ENCODE measurements around the gene MCRS1.

MCRS1 gene

GRCh38 chr12:49555631-49556390 is 12.1 kb downstream of the MCRS1 start:
- no peak for DNase-seq

DNA sequence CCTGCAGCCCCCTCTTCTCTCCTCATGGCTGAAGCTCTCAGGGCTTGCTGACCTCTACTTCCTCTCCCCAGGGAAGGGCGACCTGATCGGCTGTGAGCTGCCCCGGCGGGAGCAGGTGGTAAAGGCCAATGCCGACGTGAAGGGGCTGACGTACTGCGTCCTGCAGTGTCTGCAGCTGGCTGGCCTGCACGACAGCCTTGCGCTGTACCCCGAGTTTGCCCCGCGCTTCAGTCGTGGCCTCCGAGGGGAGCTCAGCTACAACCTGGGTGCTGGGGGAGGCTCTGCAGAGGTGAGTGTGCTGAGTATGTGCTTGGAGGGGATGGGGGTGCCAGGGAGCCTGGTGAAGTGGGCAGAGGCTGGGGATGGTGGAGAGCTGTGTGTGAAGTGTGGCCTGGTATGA is 13.7 kb downstream of the MCRS1 start:
- no peak for DNase-seq

DNA sequence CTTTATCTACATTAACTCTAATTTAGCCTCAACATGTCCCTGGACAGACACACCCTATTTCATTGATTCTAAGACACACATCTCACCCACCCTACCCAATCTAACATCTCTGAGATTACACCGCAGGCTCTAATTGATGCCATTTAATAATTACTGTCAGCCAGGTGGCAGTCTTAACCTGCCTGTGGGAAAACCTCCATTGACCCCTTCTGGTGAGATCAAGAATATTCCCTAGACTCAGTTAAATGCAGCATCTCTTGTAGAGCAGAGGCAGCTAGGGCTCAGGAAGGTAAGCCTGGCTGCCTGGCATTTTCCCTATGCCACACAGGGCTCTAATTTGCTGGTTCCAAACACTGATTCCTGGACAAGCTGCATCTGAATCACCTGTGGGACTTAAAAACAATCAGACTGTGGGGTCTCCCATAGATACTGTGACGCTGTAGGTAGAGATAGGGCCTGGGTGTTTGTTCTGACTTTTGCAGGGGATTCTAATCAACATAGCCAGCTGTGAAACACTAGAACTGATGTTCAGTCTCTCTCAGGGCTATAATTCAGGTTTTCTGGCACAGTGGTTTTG is 14.3 kb downstream of the MCRS1 start:
- no peak for DNase-seq

GRCh38 chr12:49552899-49553298 is 15.0 kb downstream of the MCRS1 start:
- DNase-seq, result no peak

GRCh38 chr12:49552425-49552824 is 15.5 kb downstream of the MCRS1 start:
- no peak for DNase-seq

DNA sequence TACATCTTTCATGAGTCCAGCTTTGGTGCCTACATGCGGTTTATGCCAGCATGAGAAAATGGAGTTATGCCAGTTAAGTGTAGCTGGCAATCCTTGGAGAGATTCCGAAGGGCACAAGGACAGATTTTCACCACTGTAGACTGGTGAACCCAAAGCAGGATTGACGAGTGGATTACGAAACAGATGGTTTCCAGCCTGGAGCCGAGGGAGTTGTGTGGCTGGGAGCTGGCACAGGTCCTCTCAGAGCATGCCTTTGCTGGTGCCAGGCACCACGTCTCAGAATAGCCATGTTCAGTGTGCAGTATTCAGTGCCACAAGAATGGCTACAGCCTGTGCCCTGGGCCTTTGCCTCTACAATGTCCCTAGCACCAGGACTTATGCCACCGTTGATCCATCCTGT is 15.9 kb downstream of the MCRS1 start:
- DNase-seq, result no peak

DNA sequence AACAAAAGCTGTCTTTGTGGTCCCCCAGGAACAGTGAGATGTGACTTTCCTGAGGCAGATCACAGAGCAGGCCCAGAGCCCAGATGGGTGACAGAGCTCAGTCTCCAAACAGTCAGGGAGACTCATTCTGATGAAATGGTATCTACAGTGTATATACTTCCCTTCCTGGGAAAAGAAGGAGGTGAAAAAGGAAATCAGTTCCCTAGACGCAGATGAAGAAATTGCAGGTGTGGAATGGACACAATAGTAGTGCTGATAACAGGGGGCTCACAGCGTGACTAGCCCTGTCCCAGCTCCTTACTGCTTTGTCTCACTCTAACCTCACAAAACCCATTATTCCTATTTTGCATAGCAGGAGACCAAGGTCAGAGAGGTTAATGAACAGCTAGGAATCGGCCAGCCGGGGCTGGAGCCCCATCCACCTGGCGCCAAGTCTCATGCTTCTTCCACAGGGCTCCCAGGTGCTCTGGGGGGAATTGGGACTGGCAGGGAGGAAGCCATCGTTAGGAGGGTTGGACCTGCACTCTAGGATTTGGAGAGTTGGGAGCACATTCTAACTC is 17.2 kb downstream of the MCRS1 start:
- DNase-seq, result no peak

DNA sequence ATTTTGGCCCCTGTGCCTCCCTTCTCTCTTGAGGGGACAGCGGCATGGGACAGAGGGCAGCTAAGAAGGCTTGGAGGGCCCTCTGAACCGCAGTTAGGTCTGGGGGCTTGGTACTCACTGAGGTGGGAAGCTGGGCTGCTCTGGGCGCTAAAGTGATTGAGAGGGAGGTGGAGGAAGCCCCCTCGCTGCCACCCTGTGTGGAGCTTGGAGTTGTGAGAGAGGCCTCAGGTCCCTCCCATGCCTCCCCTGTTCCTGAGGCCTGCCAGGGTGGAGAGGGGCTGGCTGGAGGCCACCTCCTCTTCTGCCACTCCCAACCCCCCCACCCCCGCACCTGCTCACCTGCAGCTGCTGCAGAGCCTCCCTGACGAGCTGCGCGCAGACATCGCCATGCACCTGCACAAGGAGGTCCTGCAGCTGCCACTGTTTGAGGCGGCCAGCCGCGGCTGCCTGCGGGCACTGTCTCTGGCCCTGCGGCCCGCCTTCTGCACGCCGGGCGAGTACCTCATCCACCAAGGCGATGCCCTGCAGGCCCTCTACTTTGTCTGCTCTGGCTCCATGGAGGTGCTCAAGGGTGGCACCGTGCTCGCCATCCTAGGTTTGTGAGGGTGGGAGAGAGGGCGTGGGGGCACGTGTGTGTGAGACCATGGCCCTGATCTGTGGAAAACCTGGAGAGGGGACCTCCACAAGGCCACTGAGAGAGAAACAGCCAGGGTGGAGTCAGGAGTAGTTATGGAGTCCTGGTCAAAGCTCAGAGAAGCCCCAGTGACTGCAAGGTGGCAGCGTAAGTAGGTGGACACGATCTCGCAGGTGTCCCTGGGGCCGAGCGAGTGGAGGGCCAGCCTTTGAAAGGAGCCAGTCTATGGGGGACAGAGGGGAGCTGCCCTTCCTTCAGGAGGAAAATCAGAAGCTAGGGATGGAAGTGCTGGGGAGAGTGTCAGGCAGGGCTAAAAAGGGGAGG is 17.9 kb downstream of the MCRS1 start:
- no peak for DNase-seq

DNA sequence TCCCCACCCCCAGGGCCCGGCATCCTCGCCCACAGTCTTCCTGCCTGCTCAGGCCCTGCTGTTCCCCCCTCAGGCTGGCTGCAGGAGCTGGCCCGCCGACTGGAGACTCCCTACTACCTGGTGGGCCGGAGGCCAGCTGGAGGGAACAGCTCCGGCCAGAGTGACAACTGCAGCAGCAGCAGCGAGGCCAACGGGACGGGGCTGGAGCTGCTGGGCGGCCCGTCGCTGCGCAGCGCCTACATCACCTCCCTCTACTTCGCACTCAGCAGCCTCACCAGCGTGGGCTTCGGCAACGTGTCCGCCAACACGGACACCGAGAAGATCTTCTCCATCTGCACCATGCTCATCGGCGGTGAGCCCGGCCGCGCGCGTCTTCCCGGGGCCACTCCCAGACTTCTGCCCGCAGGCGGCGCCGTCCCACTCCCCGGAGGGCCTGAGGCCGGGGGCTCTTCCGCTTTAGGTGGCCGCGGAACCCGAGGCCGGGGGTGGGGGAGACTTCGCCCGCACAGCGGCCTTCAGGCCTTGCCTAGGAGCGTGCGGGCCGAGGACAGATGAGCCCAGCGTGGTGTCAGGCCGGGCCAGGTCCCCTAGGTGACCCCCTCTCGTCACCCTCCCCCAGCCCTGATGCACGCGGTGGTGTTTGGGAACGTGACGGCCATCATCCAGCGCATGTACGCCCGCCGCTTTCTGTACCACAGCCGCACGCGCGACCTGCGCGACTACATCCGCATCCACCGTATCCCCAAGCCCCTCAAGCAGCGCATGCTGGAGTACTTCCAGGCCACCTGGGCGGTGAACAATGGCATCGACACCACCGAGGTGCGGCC is 18.9 kb downstream of the MCRS1 start:
- peak; percentile 23 for DNase-seq

DNA sequence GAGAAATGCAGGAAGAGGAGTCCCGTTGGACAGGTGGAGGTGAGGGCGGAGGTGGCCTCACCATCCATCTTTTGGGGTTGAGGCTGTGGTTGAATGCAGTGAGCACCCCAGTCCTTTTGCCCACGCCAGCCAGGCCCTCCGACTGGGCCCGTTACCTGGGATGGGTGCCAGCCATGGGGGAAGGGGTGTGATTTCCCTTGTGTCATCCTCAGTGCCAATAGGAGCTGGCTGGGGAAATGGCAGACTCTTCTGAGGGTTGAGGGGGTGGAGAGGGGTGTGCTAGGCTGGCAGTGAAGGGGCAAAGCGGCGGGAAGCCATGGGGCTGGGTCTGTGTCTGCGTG is 19.5 kb downstream of the MCRS1 start:
- no peak for DNase-seq

- DNase-seq, result no peak
Observed at GRCh38 chr12:49547090-49547690, 20.8 kb downstream of the MCRS1 start.

- no peak for DNase-seq
Observed at GRCh38 chr12:49546481-49546880, 21.5 kb downstream of the MCRS1 start.

GRCh38 chr12:49545815-49546214 is 22.1 kb downstream of the MCRS1 start:
- no peak for DNase-seq

- DNase-seq, result no peak
Observed at GRCh38 chr12:49543914-49544815, 23.8 kb downstream of the MCRS1 start.

GRCh38 chr12:49543221-49543913 is 24.6 kb downstream of the MCRS1 start:
- no peak for DNase-seq

- DNase-seq, result no peak
Observed at GRCh38 chr12:49542592-49543160, 25.3 kb downstream of the MCRS1 start.

DNA sequence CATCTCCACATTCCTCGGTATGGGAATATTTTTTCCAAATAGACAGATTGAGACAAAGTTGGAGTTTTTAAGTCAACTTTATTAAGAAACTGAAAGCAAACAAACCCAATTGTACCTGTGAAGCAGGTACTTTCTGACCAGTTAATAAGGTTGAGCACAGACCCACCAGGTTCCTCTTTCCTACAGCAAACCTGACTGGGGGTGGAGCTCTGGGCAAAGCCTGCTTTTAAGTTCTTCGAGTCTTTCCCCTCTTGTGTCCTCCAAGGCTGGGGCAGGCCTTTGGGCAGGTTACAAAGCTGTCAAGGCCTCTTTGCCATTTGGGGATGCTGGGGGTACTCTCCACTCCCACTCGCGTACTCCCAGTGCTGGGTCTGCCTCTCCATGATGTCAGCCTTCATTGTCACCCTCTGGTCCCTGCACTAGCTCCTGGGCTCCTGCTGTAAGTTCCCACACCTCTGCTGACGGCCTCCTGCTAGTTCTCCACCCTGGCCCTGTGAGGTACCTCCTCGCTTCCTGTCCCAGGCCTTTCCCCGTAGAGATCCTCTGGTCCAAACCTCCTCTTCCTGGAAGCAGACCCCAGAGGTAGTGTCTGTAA is 25.9 kb downstream of the MCRS1 start:
- DNase-seq, result no peak

GRCh38 chr12:49541140-49541861 is 26.6 kb downstream of the MCRS1 start:
- no peak for DNase-seq

All from stimulated activated CD4-positive, alpha-beta T cell treated with anti-CD3 and anti-CD28 coated beads, Interleukin-12 subunit alpha, Interleukin-12 subunit beta, amount 100 ng/mL, for 4 hours (primary cell).